Mesenchymal stem cell (in vitro differentiated cells and primary cell): ENCODE data around the gene PLEKHA8. TPM values are rescaled to one million over a fixed set of nuclear protein-coding genes. Genes with fewer than 3 reads are reported as not detected.

ENCODE experiments used
- DNase-seq: peaks from one replicate; pipeline ENCODE4 v3.0.0-alpha.2; 2013
- H2AFZ ChIP-seq: one replicate; pipeline ENCODE4 v1.6.1; 2013; ENCODE audit warnings: low read depth, mild to moderate bottlenecking, control low read depth, inconsistent platforms, low read length, moderate library complexity
- H2AK5ac ChIP-seq: 2 replicates; pipeline ENCODE4 v1.6.1; 2013; ENCODE audit warnings: low read length, moderate library complexity, mild to moderate bottlenecking, inconsistent platforms; ENCODE audit not compliant: severe bottlenecking
- H2BK120ac ChIP-seq: one replicate; pipeline ENCODE4 v1.6.1; 2013; ENCODE audit warnings: low read depth, mild to moderate bottlenecking, inconsistent platforms, low read length, moderate library complexity
- H2BK12ac ChIP-seq, 2 experiments: one replicate each; pipeline ENCODE4 v1.6.1; 2013; ENCODE audit warnings: inconsistent platforms in 2 of 2, low read length in 2 of 2, mild to moderate bottlenecking in 2 of 2, moderate library complexity in 2 of 2, control low read depth in 1 of 2
- H2BK15ac ChIP-seq: one replicate; pipeline ENCODE4 v1.6.1; 2013; ENCODE audit warnings: mild to moderate bottlenecking, low read depth, inconsistent platforms; ENCODE audit not compliant: poor library complexity, severe bottlenecking
- H2BK5ac ChIP-seq: 2 replicates; pipeline ENCODE4 v1.6.1; 2013; ENCODE audit warnings: low read depth, mild to moderate bottlenecking, low read length, control low read depth, inconsistent platforms; ENCODE audit not compliant: poor library complexity, severe bottlenecking
- H3K14ac ChIP-seq, 2 experiments: one replicate each; pipeline ENCODE4 v1.6.1; 2013; ENCODE audit warnings: inconsistent platforms in 2 of 2, low read length in 2 of 2, control low read depth in 1 of 2, mild to moderate bottlenecking in 1 of 2, moderate library complexity in 1 of 2
- H3K18ac ChIP-seq, 2 experiments: one replicate each; pipeline ENCODE4 v1.6.1; 2013; ENCODE audit warnings: inconsistent platforms in 2 of 2, low read length in 2 of 2, control low read depth in 1 of 2, low read depth in 1 of 2, mild to moderate bottlenecking in 1 of 2
- H3K23ac ChIP-seq, 2 experiments: one replicate each; pipeline ENCODE4 v1.6.1; 2013; ENCODE audit warnings: inconsistent platforms in 2 of 2, low read length in 2 of 2, mild to moderate bottlenecking in 2 of 2, moderate library complexity in 2 of 2, control low read depth in 1 of 2
- H3K27ac ChIP-seq: 2 replicates; pipeline ENCODE4 v1.5.1; 2013; ENCODE audit warnings: mild to moderate bottlenecking, moderate library complexity, low read length, control low read depth, inconsistent platforms; ENCODE audit not compliant: poor library complexity, severe bottlenecking
- H3K27me3 ChIP-seq, 2 experiments: 2 replicates each; pipeline versions ENCODE4 v1.6.1 to v1.7.0; 2013; ENCODE audit warnings: low read length in 2 of 2, mild to moderate bottlenecking in 2 of 2, moderate library complexity in 2 of 2, control low read depth in 1 of 2, inconsistent platforms in 1 of 2; ENCODE audit not compliant: control insufficient read depth in 1 of 2, insufficient read depth in 1 of 2
- H3K36me3 ChIP-seq, 2 experiments: 2 replicates each; pipeline versions ENCODE4 v1.6.1 to v1.7.0; 2013; ENCODE audit warnings: low read length in 2 of 2, control low read depth in 1 of 2, inconsistent platforms in 1 of 2, low read depth in 1 of 2, mild to moderate bottlenecking in 1 of 2; ENCODE audit not compliant: insufficient read depth in 2 of 2, control insufficient read depth in 1 of 2
- H3K4ac ChIP-seq, 2 experiments: one replicate each; pipeline ENCODE4 v1.6.1; 2013; ENCODE audit warnings: inconsistent platforms in 2 of 2, low read length in 2 of 2, mild to moderate bottlenecking in 2 of 2, moderate library complexity in 2 of 2, control low read depth in 1 of 2, low read depth in 1 of 2
- H3K4me1 ChIP-seq: 2 replicates; pipeline ENCODE4 v1.6.1; 2013; ENCODE audit warnings: low read depth, low read length, control low read depth; ENCODE audit not compliant: control insufficient read depth, insufficient read depth
- H3K4me2 ChIP-seq: 2 replicates; pipeline ENCODE4 v1.6.1; 2013; ENCODE audit warnings: low read length, mild to moderate bottlenecking, inconsistent platforms; ENCODE audit not compliant: poor library complexity, severe bottlenecking
- H3K4me3 ChIP-seq, 2 experiments: 2 replicates each; pipeline versions ENCODE4 v1.5.1 to v1.7.0; 2013; ENCODE audit warnings: low read length in 2 of 2, mild to moderate bottlenecking in 2 of 2, control low read depth in 1 of 2, low read depth in 1 of 2; ENCODE audit not compliant: insufficient read depth in 1 of 2
- H3K79me1 ChIP-seq: replicated peaks from 2 replicates; pipeline ENCODE4 v1.6.1; 2013; ENCODE audit warnings: mild to moderate bottlenecking, control low read depth, low read length, inconsistent platforms; ENCODE audit not compliant: poor library complexity, severe bottlenecking
- H3K9ac ChIP-seq: 2 replicates; pipeline ENCODE4 v1.7.0; 2013; ENCODE audit warnings: mild to moderate bottlenecking, low read length, moderate library complexity
- H3K9me3 ChIP-seq: 2 replicates; pipeline ENCODE4 v1.7.0; 2013; ENCODE audit warnings: mild to moderate bottlenecking, low read length; ENCODE audit not compliant: control insufficient read depth
- H4K8ac ChIP-seq: one replicate; pipeline ENCODE4 v1.6.1; 2013; ENCODE audit warnings: inconsistent platforms, mild to moderate bottlenecking, low read length, moderate library complexity
- H4K91ac ChIP-seq: one replicate; pipeline ENCODE4 v1.6.1; 2013; ENCODE audit warnings: mild to moderate bottlenecking, low read length, inconsistent platforms
- WGBS: methylation state at CpG from one replicate; pipeline ENCODE4 v1.1.7; 2013; ENCODE audit warnings: mixed read lengths; 5-methylcytosine and 5-hydroxymethylcytosine counted together
- polyA plus RNA-seq, 2 experiments: library from polyadenylated mRNA; stranded (reverse); fragments of 200-250 nt; gene quantifications; one replicate each; pipeline ENCODE4 v1.2.3, GENCODE V29; 2013

PLEKHA8 gene, protein sequence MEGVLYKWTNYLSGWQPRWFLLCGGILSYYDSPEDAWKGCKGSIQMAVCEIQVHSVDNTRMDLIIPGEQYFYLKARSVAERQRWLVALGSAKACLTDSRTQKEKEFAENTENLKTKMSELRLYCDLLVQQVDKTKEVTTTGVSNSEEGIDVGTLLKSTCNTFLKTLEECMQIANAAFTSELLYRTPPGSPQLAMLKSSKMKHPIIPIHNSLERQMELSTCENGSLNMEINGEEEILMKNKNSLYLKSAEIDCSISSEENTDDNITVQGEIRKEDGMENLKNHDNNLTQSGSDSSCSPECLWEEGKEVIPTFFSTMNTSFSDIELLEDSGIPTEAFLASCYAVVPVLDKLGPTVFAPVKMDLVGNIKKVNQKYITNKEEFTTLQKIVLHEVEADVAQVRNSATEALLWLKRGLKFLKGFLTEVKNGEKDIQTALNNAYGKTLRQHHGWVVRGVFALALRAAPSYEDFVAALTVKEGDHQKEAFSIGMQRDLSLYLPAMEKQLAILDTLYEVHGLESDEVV
- polyA plus RNA-seq (2013, experiment 1 of 2), result 6.3 TPM
- polyA plus RNA-seq (2013, experiment 2 of 2), result 6.0 TPM

DNA sequence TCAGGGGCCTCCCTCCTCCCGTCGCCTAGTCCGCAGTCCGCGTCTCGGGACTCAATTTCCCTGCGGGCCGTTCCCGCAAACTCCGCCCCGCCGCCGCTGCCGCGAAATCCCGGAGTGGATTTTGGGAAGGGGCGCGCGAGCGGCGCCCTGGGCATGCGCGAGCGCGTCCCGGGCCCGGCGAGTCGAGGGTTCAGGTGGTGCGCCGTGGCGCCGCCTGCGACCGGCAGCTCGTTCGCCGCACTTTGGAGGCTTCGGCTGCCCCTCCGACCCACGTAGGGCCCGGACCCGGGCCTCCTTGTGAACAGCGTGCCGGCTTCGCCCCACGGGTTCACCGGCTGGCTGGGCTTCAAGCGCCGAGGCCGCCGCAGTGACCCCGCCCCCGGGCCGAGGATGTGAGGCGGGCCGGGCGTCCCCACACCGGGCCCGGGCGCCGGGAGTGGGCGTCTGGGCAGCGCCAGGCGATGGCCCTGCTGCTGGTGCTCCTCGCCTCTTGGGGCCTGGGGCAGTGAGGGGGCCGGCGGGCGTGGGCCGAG is at the start of gene PLEKHA8:
Gene PLEKHA8, plus strand, starts transcription at position 197 of the 533 bp plus-strand sequence. CDS start 351 bp downstream, outside the sequence.
- Histone ChIP-seq H3K27me3 (no peaks in the 10 kb centered on the region), H2BK120ac (no peak within 1 kb of the TSS), H3K23ac (peak within 1 kb of the TSS in 1 of 2 experiments; percentile 70), H2BK5ac (no peak within 1 kb of the TSS), H2BK15ac (peak within 1 kb of the TSS; percentile 91), H2AFZ (peak within 1 kb of the TSS; percentile 89), H2AK5ac (no peak within 1 kb of the TSS), H3K27ac (peak within 1 kb of the TSS; percentile 94), H2BK12ac (peak within 1 kb of the TSS in 1 of 2 experiments; percentile 29), H3K14ac (peak within 1 kb of the TSS in 1 of 2 experiments; percentile 96), H3K36me3 (no peaks in the 10 kb centered on the region), H4K8ac (peak within 1 kb of the TSS; percentile 67), H3K18ac (peak within 1 kb of the TSS; percentile 37 to 92), H4K91ac (peak within 1 kb of the TSS; percentile 90), H3K9ac (peak within 1 kb of the TSS; percentile 97), H3K79me1 (peaks cover 14% of the 10 kb centered on the region), H3K4me3 (peak within 1 kb of the TSS; percentile 95 to 97), H3K9me3 (no peaks in the 10 kb centered on the region), H3K4me2 (peak within 1 kb of the TSS; percentile 81), H3K4me1 (peaks cover 4% of the 10 kb centered on the region), H3K4ac (peak within 1 kb of the TSS; percentile 51 to 76)
- DNase-seq, result peak; percentile 88
- under 1% methylated on average over 40 of the region's 70 CpGs for WGBS

DNA sequence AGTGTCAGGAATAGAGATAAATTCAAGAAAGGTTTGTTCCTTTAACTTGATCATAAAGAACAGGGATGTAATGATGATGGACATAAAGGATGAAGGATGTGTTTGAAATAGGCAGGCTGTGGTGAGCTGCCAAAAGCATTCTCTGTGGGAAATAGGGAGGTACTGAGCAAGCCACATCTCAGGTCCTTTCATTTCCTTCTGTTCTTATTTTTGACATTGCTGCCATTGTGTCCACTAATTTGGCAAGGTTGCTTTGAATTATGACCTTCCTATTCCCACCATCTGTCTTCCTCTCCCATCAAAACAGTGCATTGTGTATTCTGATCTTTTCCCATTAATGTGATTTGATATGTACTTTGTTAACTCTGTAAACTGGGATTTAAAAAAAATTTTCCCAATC is 48.1 kb upstream of the PLEKHA8 start:
- Histone ChIP-seq H3K9ac (no peak overlapping the region), H2AK5ac (no peak overlapping the region), H3K14ac (no peak overlapping the region), H3K9me3 (no peaks in the 10 kb centered on the region), H3K4me3 (no peak overlapping the region), H2AFZ (no peak overlapping the region), H3K4me1 (peaks cover 1% of the 10 kb centered on the region), H3K18ac (no peak overlapping the region), H3K27me3 (no peaks in the 10 kb centered on the region), H2BK5ac (no peak overlapping the region), H3K27ac (no peak overlapping the region), H2BK12ac (no peak overlapping the region), H4K8ac (no peak overlapping the region), H3K36me3 (peaks cover 5 to 27% of the 10 kb centered on the region in 2 experiments), H4K91ac (no peak overlapping the region), H3K4ac (no peak overlapping the region), H3K79me1 (peaks cover 7% of the 10 kb centered on the region), H2BK15ac (no peak overlapping the region), H3K23ac (no peak overlapping the region), H3K4me2 (no peak overlapping the region), H2BK120ac (no peak overlapping the region)
- no peak for DNase-seq

DNA sequence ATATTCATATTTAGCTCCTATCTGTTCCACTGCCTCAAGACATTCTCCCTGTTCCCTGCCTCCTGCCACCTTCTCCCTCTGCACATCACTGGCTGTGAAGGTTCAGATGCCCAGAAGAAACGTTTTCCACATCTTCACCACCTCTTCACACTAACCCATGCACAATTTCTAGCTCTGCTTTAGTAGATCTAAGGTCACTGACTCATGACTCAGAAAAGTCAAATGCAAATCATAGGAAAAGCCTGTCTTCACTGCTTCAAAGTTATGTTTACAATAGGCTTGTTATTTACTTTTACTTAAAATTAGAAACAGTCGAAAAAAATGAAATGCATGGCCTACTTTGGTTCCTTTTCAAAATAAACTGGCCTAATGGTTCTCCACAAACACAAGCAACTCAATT is 41.1 kb upstream of the PLEKHA8 start:
- no peaks in the 10 kb centered on the region for H3K9me3 ChIP-seq
- peak overlapping the region in 1 of 2 experiments; percentile 82 for H3K18ac ChIP-seq
- H3K36me3 ChIP-seq, result peaks cover 2 to 7% of the 10 kb centered on the region in 2 experiments
- peak overlapping the region; percentile 27 for H3K27ac ChIP-seq
- no peak overlapping the region for H2BK12ac ChIP-seq
- no peak overlapping the region for H3K23ac ChIP-seq
- no peak overlapping the region for H2BK15ac ChIP-seq
- peak overlapping the region; percentile 94 for H3K9ac ChIP-seq
- peaks cover 15% of the 10 kb centered on the region for H3K4me1 ChIP-seq
- peak overlapping the region in 1 of 2 experiments; percentile 83 for H3K4me3 ChIP-seq
- H2BK5ac ChIP-seq, result no peak overlapping the region
- H3K14ac ChIP-seq, result no peak overlapping the region
- H3K4me2 ChIP-seq, result peak overlapping the region; percentile 20
- H2BK120ac ChIP-seq, result no peak overlapping the region
- peaks cover 7% of the 10 kb centered on the region for H3K79me1 ChIP-seq
- no peak overlapping the region for H4K91ac ChIP-seq
- peak; percentile 66 for DNase-seq
- H3K27me3 ChIP-seq, result no peaks in the 10 kb centered on the region
- H2AFZ ChIP-seq, result no peak overlapping the region
- 0% methylated on average over 1 of the region's 2 CpGs for WGBS
- H4K8ac ChIP-seq, result no peak overlapping the region
- H3K4ac ChIP-seq, result no peak overlapping the region
- H2AK5ac ChIP-seq, result no peak overlapping the region

DNA sequence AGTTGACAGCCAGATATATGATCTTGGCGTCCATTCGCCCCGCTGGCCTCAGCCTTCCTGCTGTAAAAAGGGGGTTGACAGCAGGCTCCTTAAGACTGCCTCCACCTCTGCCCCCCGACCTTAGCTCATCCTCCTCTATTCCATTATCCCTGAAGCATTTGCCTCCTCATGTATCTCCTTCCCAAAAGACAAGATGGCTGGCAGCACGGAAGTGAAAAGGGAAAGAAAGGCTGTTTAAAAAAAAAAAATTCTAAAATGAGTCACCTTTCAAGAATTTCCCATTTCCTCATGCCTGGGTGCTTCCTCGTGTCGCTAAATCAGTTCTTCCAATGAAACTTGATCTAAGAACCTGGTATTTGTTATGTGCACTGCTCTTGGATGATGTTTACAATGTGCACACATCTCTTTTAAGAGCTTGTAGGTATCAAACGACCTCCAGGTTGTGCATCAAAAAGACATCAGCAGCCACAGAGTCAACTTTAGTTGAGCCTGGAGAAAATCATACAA is 40.3 kb upstream of the PLEKHA8 start:
- H2AFZ ChIP-seq, result no peak overlapping the region

More for the DNA sequence above, 40.3 kb upstream of the PLEKHA8 start:
- H3K4me1 ChIP-seq, result peaks cover 14% of the 10 kb centered on the region
- peak; percentile 93 for DNase-seq
- H2BK12ac ChIP-seq, result peak overlapping the region; percentile 77 to 82
- H3K23ac ChIP-seq, result no peak overlapping the region
- peak overlapping the region in 1 of 2 experiments; percentile 83 for H3K4me3 ChIP-seq
- H3K4ac ChIP-seq, result peak overlapping the region; percentile 90 to 99
- peak overlapping the region; percentile 89 for H4K8ac ChIP-seq
- H2BK5ac ChIP-seq, result peak overlapping the region; percentile 70
- H3K27me3 ChIP-seq, result no peaks in the 10 kb centered on the region
- H3K79me1 ChIP-seq, result peaks cover 7% of the 10 kb centered on the region
- peak overlapping the region; percentile 68 for H2BK120ac ChIP-seq
- peak overlapping the region; percentile 94 for H3K9ac ChIP-seq
- 8% methylated on average over 6 of the region's 8 CpGs for WGBS
- H4K91ac ChIP-seq, result peak overlapping the region; percentile 90
- H2BK15ac ChIP-seq, result peak overlapping the region; percentile 48
- H3K4me2 ChIP-seq, result peak overlapping the region; percentile 89
- H3K14ac ChIP-seq, result peak overlapping the region in 1 of 2 experiments; percentile 90
- H3K9me3 ChIP-seq, result peaks cover 4% of the 10 kb centered on the region
- peak overlapping the region; percentile 99 for H2AK5ac ChIP-seq
- peak overlapping the region; percentile 86 to 100 for H3K18ac ChIP-seq
- H3K36me3 ChIP-seq, result peaks cover 0 to 5% of the 10 kb centered on the region in 2 experiments
- peak overlapping the region; percentile 99 for H3K27ac ChIP-seq
